ENCODE data around the gene PRDM16. TPM values are rescaled to one million over a fixed set of nuclear protein-coding genes. Genes with fewer than 3 reads are reported as not detected.

Gene PRDM16
- total and polyA plus RNA-seq, 2 of the 8 experiments (the other 6 are each of a cell fraction or from before 2014, with no cell fraction given), result 0.39 to 0.43 TPM

DNA sequence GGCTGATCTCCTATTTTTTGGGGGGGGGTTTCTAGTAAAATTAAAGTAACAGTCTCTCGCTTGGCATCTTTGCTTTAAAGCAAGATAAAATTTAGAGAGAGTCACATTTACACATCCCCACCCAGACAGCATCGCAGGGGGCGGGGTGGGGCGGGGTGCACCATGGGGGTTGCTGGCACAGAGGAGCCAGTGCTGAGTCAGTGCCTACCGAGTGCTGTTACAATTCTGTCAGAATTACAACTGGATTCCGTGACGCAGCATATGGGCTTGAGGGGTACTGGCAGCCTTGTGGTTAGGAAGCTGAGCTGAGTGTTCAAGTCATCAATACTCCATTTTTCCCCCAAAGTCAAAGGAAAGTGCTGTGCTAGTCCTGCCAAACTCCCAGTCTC, 175.9 kb downstream of the PRDM16 start (continued):
- TF ChIP-seq CHD7 (IDR thresholded peaks at IDR 0.05; ENCODE audit: insufficient replicate concordance, low read length) (no peak), YY1 (IDR thresholded peaks at IDR 0.05; ENCODE audit: low read depth, low read length) (no peak), CREB1 (IDR thresholded peaks at IDR 0.05) (no peak), POU5F1 (IDR thresholded peaks at IDR 0.05; ENCODE audit: low read depth, low read length) (no peak)
- TF ChIP-seq, protein P1, sequence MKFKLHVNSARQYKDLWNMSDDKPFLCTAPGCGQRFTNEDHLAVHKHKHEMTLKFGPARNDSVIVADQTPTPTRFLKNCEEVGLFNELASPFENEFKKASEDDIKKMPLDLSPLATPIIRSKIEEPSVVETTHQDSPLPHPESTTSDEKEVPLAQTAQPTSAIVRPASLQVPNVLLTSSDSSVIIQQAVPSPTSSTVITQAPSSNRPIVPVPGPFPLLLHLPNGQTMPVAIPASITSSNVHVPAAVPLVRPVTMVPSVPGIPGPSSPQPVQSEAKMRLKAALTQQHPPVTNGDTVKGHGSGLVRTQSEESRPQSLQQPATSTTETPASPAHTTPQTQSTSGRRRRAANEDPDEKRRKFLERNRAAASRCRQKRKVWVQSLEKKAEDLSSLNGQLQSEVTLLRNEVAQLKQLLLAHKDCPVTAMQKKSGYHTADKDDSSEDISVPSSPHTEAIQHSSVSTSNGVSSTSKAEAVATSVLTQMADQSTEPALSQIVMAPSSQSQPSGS (IDR thresholded peaks at IDR 0.05; ENCODE audit: low read length), result no peak

Data from H1 (cell line).